ENCODE results near the gene SLAMF1. TPM values are rescaled to one million over a fixed set of nuclear protein-coding genes. Genes with fewer than 3 reads are reported as not detected.
"Not testable (repeated sequence)": the region's sequence is repeated elsewhere in the genome, so short reads cannot be mapped to it uniquely, and the experiment has no call there.

SLAMF1 gene
- polyA plus RNA-seq, 2 donors: 0.26 to 0.29 TPM

DNA sequence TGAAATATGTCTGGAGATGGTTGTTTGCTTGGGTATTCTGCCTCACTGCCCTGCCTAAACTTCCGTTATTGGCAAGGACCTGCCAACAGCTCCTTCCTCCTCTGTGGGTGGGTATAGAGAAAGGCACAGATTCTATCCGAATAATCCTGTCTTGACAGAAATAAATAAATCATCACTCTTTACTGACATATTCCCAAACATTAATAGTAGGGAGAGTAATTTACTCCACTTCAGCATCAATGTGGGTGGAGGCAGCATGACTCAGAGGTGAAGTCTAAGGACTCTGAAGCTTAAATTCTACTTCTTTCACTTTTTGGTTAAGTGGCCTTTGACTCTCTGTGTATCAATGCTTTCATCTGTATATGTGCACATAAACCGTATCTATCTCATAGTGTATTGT lies 70.5 kb downstream of the SLAMF1 start:
- Histone ChIP-seq H3K27me3 (ENCODE audit: control insufficient read depth in 1 of 2, insufficient read depth in 2 of 2, low read length in 2 of 2) (peaks cover 0 to 2% of the 10 kb centered on the region in 2 donors), H3K36me3 (ENCODE audit: control insufficient read depth in 2 of 2, insufficient read depth in 2 of 2, low read length in 1 of 2) (no peaks in the 10 kb centered on the region), H3K4me1 (ENCODE audit: control insufficient read depth in 2 of 2, insufficient read depth in 2 of 2, low read length in 1 of 2) (no peaks in the 10 kb centered on the region), H3K4me3 (ENCODE audit: low read depth in 1 of 2, low read length in 2 of 2) (no peak overlapping the region), H3K27ac (ENCODE audit: low read depth in 2 of 2, low read length in 1 of 2) (no peak overlapping the region), H3K9me3 (ENCODE audit: control insufficient read depth in 2 of 2, insufficient read depth in 1 of 2, low read depth in 1 of 2, low read length in 1 of 2) (no peaks in the 10 kb centered on the region)
- 54 to 55% methylated on average over 3 of the region's 3 CpGs for WGBS, 2 donors

DNA sequence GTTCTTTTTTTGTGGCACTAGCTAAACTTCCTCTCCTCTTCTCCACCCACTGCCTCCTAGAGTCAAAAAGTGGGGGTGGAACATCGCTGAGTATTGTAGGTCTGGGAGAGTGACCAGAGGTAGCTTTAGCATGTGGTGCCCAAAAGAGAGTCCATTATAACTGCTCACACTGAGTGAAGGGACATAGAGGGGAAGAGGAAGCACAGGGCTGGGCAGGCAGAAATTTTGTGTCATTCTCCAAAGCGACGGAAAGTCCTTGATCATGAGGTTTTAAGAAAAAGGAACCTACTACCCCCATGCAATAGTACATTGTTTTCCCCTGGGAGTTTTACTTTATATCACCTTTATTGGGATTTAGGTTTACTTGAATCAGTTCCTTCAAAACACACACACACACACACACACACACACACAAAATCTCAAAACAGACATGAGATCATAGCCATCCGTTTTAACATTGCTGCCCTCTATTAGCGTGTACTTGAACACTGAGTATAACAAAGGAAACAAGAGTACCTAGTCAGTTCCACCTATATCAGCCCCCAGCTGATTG lies 71.7 kb downstream of the SLAMF1 start:
- H3K4me1 ChIP-seq (ENCODE audit: control insufficient read depth in 2 of 2, insufficient read depth in 2 of 2, low read length in 1 of 2): no peaks in the 10 kb centered on the region

DNA sequence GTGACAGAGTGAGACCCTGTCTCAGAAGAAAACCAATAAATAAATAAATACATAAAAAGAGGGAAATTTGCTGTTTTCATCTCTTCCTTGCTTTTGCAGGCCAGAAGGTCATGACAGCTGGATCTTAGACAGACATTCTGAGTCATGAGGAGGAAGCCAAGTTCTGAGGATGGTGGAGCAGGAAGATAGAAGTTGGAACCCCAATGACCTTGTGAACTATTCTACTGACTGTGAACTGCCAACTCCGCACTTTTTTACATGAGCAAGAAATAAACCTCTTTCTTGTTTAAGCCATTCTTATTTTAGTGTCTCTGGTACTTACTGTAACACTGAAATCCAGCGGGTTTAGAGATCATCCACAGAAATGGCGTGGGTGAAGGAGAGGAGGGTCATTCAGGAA lies 76.0 kb downstream of the SLAMF1 start:
- no peak overlapping the region for H3K4me3 ChIP-seq (ENCODE audit: low read depth in 1 of 2, low read length in 2 of 2)
- WGBS, 2 donors: 88 to 90% methylated on average over 3 of the region's 3 CpGs
- H3K36me3 ChIP-seq (ENCODE audit: control insufficient read depth in 2 of 2, insufficient read depth in 2 of 2, low read length in 1 of 2): no peaks in the 10 kb centered on the region
- H3K27ac ChIP-seq (ENCODE audit: low read depth in 2 of 2, low read length in 1 of 2): no peak overlapping the region
- peaks cover 0 to 2% of the 10 kb centered on the region in 2 donors for H3K27me3 ChIP-seq (ENCODE audit: control insufficient read depth in 1 of 2, insufficient read depth in 2 of 2, low read length in 2 of 2)
- H3K9me3 ChIP-seq (ENCODE audit: control insufficient read depth in 2 of 2, insufficient read depth in 1 of 2, low read depth in 1 of 2, low read length in 1 of 2): no peaks in the 10 kb centered on the region
- H3K4me1 ChIP-seq (ENCODE audit: control insufficient read depth in 2 of 2, insufficient read depth in 2 of 2, low read length in 1 of 2): no peaks in the 10 kb centered on the region

More for the DNA sequence above, 71.7 kb downstream of the SLAMF1 start:
- Histone ChIP-seq H3K9me3 (ENCODE audit: control insufficient read depth in 2 of 2, insufficient read depth in 1 of 2, low read depth in 1 of 2, low read length in 1 of 2) (no peaks in the 10 kb centered on the region), H3K27me3 (ENCODE audit: control insufficient read depth in 1 of 2, insufficient read depth in 2 of 2, low read length in 2 of 2) (peaks cover 0 to 2% of the 10 kb centered on the region in 2 donors), H3K27ac (ENCODE audit: low read depth in 2 of 2, low read length in 1 of 2) (no peak overlapping the region), H3K4me3 (ENCODE audit: low read depth in 1 of 2, low read length in 2 of 2) (no peak overlapping the region), H3K36me3 (ENCODE audit: control insufficient read depth in 2 of 2, insufficient read depth in 2 of 2, low read length in 1 of 2) (no peaks in the 10 kb centered on the region)
- WGBS, 2 donors: 77 to 81% methylated on average over 5 of the region's 5 CpGs

DNA sequence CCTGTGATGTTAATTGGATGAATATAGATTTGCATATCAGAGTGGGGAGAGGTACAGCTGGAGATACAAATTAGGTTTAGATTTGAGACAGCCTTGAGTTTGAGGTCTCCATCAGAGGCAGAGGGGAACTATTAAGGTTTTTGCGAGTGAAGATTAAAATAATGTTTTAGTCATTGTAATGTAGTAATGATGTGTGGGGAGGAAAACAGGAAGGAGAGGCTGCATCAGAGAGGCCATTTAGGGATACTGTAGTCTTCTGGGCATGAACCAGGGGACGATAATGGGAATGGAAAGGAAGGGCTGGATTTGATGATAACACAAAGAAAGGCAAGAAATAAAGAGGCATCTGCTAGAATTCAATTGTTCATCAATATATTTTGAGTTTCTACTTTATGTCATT lies 77.0 kb downstream of the SLAMF1 start:
- H3K27ac ChIP-seq (ENCODE audit: low read depth in 2 of 2, low read length in 1 of 2): no peak overlapping the region
- 73 to 74% methylated on average over 2 of the region's 2 CpGs for WGBS, 2 donors
- H3K27me3 ChIP-seq (ENCODE audit: control insufficient read depth in 1 of 2, insufficient read depth in 2 of 2, low read length in 2 of 2): peaks cover 0 to 2% of the 10 kb centered on the region in 2 donors
- no peaks in the 10 kb centered on the region for H3K9me3 ChIP-seq (ENCODE audit: control insufficient read depth in 2 of 2, insufficient read depth in 1 of 2, low read depth in 1 of 2, low read length in 1 of 2)
- no peaks in the 10 kb centered on the region for H3K36me3 ChIP-seq (ENCODE audit: control insufficient read depth in 2 of 2, insufficient read depth in 2 of 2, low read length in 1 of 2)
- no peaks in the 10 kb centered on the region for H3K4me1 ChIP-seq (ENCODE audit: control insufficient read depth in 2 of 2, insufficient read depth in 2 of 2, low read length in 1 of 2)
- no peak overlapping the region for H3K4me3 ChIP-seq (ENCODE audit: low read depth in 1 of 2, low read length in 2 of 2)

DNA sequence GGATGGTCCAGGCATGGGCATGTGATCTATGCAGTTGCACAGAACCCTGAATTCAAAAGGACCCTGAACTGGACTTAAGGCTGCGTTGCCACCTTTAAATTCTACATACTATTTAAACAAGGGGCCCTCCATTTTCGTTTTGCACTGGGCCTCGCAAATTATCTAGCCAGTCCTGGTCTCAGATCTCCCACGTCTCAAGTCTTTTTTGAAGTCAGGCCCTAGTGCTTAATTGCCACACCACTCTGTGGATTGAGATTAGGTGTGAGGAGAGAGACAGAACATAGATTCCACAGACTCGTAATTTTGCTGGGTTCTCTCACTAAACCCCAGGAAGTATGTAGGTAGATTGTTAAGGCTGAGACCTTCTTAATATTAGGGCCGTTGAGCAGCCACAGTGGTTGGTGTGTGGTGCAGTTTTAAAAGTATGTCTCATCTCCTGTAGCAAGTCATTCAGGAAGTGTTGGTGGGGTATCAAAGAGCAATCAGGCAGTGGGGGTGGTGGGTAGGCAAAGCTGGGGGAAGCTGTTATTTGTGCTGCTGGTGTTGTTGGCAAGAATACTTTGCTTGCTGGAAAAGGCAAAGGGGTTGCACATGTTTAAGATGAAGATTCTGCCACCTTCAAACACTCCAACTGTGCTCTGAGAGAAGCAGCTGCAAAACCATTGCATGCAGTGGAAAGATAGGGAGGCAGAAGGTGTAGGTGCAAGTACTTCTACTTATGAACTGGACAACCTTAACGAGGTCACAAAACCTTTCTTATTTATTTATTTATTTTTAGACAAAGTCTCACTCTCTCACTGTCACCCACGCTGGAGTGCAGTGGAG lies 78.8 kb downstream of the SLAMF1 start:
- Histone ChIP-seq H3K27ac (ENCODE audit: low read depth in 2 of 2, low read length in 1 of 2) (no peak overlapping the region), H3K4me1 (ENCODE audit: control insufficient read depth in 2 of 2, insufficient read depth in 2 of 2, low read length in 1 of 2) (no peaks in the 10 kb centered on the region), H3K36me3 (ENCODE audit: control insufficient read depth in 2 of 2, insufficient read depth in 2 of 2, low read length in 1 of 2) (no peaks in the 10 kb centered on the region), H3K4me3 (ENCODE audit: low read depth in 1 of 2, low read length in 2 of 2) (no peak overlapping the region), H3K27me3 (ENCODE audit: control insufficient read depth in 1 of 2, insufficient read depth in 2 of 2, low read length in 2 of 2) (peaks cover 0 to 2% of the 10 kb centered on the region in 2 donors), H3K9me3 (ENCODE audit: control insufficient read depth in 2 of 2, insufficient read depth in 1 of 2, low read depth in 1 of 2, low read length in 1 of 2) (no peaks in the 10 kb centered on the region)
- WGBS, 2 donors: 51 to 60% methylated on average over 8 of the region's 8 CpGs

DNA sequence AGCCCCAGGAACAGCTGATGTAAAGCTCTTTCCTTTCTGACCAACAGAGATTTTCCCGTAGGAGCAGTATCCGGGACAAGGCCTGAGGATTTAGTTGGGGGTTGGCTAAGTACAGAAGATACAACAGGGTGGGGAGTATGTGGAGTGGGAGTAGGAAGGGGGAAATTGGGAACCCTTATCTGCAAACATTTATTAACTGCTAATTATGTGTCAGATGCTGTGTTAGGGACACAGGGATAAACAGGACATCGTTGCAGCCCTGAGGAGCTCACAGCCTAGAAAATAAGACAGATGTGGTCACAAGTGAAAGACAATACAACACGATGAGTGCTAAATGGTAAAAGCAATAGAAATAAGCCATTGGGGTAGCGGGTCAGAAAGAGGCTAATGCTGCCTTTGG lies 79.5 kb downstream of the SLAMF1 start:
- no peaks in the 10 kb centered on the region for H3K9me3 ChIP-seq (ENCODE audit: control insufficient read depth in 2 of 2, insufficient read depth in 1 of 2, low read depth in 1 of 2, low read length in 1 of 2)
- no peak overlapping the region for H3K27ac ChIP-seq (ENCODE audit: low read depth in 2 of 2, low read length in 1 of 2)
- H3K4me3 ChIP-seq (ENCODE audit: low read depth in 1 of 2, low read length in 2 of 2): no peak overlapping the region
- WGBS, 2 donors: 71 to 73% methylated on average over 5 of the region's 5 CpGs
- H3K36me3 ChIP-seq (ENCODE audit: control insufficient read depth in 2 of 2, insufficient read depth in 2 of 2, low read length in 1 of 2): no peaks in the 10 kb centered on the region
- peaks cover 0 to 2% of the 10 kb centered on the region in 2 donors for H3K27me3 ChIP-seq (ENCODE audit: control insufficient read depth in 1 of 2, insufficient read depth in 2 of 2, low read length in 2 of 2)
- H3K4me1 ChIP-seq (ENCODE audit: control insufficient read depth in 2 of 2, insufficient read depth in 2 of 2, low read length in 1 of 2): no peaks in the 10 kb centered on the region

DNA sequence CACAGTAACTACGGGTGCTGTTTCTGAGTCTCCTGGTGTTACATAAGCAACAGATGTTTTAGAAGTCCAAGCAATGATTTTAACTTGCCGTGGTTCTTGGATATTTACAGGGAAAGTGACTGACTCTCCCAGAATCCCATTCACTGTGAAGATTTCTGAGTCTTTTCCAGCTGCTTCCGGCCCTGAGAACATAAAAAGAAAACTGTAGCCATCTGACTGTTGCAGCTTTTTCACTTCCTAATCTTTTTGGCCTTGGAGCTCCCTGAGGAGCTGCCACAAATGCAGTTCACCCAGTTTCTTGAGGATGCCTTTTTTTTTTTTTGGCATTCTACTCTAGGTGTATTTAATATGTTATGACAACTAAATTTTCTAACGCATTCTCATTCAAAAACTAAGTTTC lies 81.3 kb downstream of the SLAMF1 start:
- Histone ChIP-seq H3K9me3 (ENCODE audit: control insufficient read depth in 2 of 2, insufficient read depth in 1 of 2, low read depth in 1 of 2, low read length in 1 of 2) (no peaks in the 10 kb centered on the region), H3K27me3 (ENCODE audit: control insufficient read depth in 1 of 2, insufficient read depth in 2 of 2, low read length in 2 of 2) (no peaks in the 10 kb centered on the region), H3K36me3 (ENCODE audit: control insufficient read depth in 2 of 2, insufficient read depth in 2 of 2, low read length in 1 of 2) (no peaks in the 10 kb centered on the region), H3K4me1 (ENCODE audit: control insufficient read depth in 2 of 2, insufficient read depth in 2 of 2, low read length in 1 of 2) (no peaks in the 10 kb centered on the region), H3K4me3 (ENCODE audit: low read depth in 1 of 2, low read length in 2 of 2) (no peak overlapping the region), H3K27ac (ENCODE audit: low read depth in 2 of 2, low read length in 1 of 2) (no peak overlapping the region)
- 58 to 64% methylated on average over 4 of the region's 4 CpGs for WGBS, 2 donors

DNA sequence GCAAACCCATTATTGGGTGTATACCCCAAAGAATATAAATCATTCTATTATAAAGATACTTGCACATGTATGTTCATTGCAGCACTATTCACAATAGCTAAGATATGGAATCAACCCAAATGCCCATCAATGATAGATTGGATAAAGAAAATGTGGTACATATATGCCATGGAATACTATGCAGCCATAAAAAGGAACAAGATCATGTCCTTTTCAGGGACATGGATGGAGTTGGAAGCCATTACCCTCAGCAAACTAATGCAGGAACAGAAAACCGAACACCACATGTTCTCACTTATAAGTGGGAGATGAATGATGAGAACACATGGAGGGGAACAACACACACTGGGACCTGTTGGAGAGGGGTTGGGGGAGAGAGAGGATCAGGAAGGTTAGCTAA lies 83.6 kb downstream of the SLAMF1 start:
- not testable (repeated sequence) for H3K27me3 ChIP-seq (ENCODE audit: control insufficient read depth in 1 of 2, insufficient read depth in 2 of 2, low read length in 2 of 2); H3K4me3 ChIP-seq (ENCODE audit: low read depth in 1 of 2, low read length in 2 of 2); H3K9me3 ChIP-seq (ENCODE audit: control insufficient read depth in 2 of 2, insufficient read depth in 1 of 2, low read depth in 1 of 2, low read length in 1 of 2); H3K27ac ChIP-seq (ENCODE audit: low read depth in 2 of 2, low read length in 1 of 2); H3K4me1 ChIP-seq (ENCODE audit: control insufficient read depth in 2 of 2, insufficient read depth in 2 of 2, low read length in 1 of 2); H3K36me3 ChIP-seq (ENCODE audit: control insufficient read depth in 2 of 2, insufficient read depth in 2 of 2, low read length in 1 of 2)
- WGBS, 2 donors: 69 to 75% methylated on average over 1 of the region's 1 CpG

DNA sequence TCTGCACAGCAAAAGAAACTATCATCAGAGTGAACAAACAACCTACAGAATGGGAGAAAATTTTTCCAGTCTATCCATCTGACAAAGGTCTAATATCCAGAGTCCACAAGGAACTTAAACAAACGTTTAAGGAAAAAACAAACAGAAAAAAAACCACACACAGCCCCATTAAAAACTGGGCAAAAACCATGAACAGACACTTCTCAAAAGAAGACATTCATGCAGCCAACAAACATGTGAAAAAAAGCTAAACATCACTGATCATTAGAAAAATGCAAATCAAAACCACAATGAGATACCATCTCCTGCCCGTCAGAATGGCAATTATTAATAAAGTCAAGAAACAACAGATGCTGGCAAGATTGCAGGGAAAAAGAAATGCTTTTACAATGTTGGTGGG lies 84.1 kb downstream of the SLAMF1 start:
- not testable (repeated sequence) for H3K27ac ChIP-seq (ENCODE audit: low read depth in 2 of 2, low read length in 1 of 2)

DNA sequence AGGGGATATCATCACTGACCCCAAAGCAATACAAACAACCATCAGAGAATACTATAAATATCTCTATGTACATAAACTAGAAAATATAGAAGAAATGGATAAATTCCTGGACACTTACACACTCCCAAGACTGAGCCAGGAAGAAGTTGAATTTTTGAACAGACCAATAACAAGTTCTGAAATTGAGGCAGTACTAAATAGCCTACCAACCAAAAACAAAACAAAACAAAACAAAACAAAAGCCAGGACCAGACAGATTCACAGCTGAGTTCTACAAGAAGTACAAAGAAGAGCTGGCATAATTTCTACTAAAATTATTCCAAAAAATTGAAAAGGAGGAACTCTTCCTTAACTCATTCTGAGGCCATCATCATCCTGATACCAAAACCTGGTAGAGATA lies 86.0 kb downstream of the SLAMF1 start:
- no peak overlapping the region for H3K27ac ChIP-seq (ENCODE audit: low read depth in 2 of 2, low read length in 1 of 2)
- peaks cover 0 to 4% of the 10 kb centered on the region in 2 donors for H3K27me3 ChIP-seq (ENCODE audit: control insufficient read depth in 1 of 2, insufficient read depth in 2 of 2, low read length in 2 of 2)
- H3K4me1 ChIP-seq (ENCODE audit: control insufficient read depth in 2 of 2, insufficient read depth in 2 of 2, low read length in 1 of 2): no peaks in the 10 kb centered on the region
- H3K36me3 ChIP-seq (ENCODE audit: control insufficient read depth in 2 of 2, insufficient read depth in 2 of 2, low read length in 1 of 2): no peaks in the 10 kb centered on the region
- H3K4me3 ChIP-seq (ENCODE audit: low read depth in 1 of 2, low read length in 2 of 2): no peak overlapping the region
- no peaks in the 10 kb centered on the region for H3K9me3 ChIP-seq (ENCODE audit: control insufficient read depth in 2 of 2, insufficient read depth in 1 of 2, low read depth in 1 of 2, low read length in 1 of 2)

More for the DNA sequence above, 84.1 kb downstream of the SLAMF1 start:
- 65 to 74% methylated on average over 2 of the region's 2 CpGs for WGBS, 2 donors
- not testable (repeated sequence) for H3K4me1 ChIP-seq (ENCODE audit: control insufficient read depth in 2 of 2, insufficient read depth in 2 of 2, low read length in 1 of 2); H3K27me3 ChIP-seq (ENCODE audit: control insufficient read depth in 1 of 2, insufficient read depth in 2 of 2, low read length in 2 of 2); H3K9me3 ChIP-seq (ENCODE audit: control insufficient read depth in 2 of 2, insufficient read depth in 1 of 2, low read depth in 1 of 2, low read length in 1 of 2); H3K36me3 ChIP-seq (ENCODE audit: control insufficient read depth in 2 of 2, insufficient read depth in 2 of 2, low read length in 1 of 2); H3K4me3 ChIP-seq (ENCODE audit: low read depth in 1 of 2, low read length in 2 of 2)
